Prostate gland (tissue), 2 donors: ENCODE data around the gene PROM1.

ENCODE experiments used
- POLR2AphosphoS5 ChIP-seq: sonication (generic); formaldehyde crosslinking; IDR thresholded peaks from one replicate; pipeline ENCODE4 v1.6.1; 2017; ENCODE audit warnings: antibody characterized with exemption
- TF ChIP-seq, protein P1 (sequence below), 4 experiments: fragments of 200-600 bp in 2 of 4; fragments of 450-650 bp in 2 of 4; sonication (generic) in 2 of 4; IDR thresholded peaks; 1 replicate in 3 of 4; 2 replicates in 1 of 4; pipeline ENCODE4 v1.5.1; 2016 to 2019; ENCODE audit warnings: antibody characterized with exemption in 4 of 4, mild to moderate bottlenecking in 2 of 4, moderate library complexity in 2 of 4

DNA sequence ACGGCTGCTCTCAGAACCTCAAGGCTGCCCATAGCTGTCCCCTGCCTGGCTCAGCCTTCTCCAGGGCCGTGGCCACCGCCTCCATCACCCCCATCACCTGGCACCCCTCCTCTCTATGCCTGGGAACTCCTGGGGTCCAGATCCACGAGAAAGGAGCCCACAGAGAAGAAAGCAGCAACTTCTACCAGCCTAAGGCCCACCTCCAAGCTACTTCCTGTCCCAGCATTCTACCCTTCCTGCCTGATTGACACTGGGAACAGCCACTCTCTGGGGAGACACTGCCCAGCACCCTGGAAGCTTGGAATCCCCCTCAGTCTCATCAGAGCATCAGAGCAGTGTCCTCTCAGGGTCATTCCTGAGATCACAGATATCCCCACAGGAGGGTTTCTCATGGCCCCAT, 36.9 kb upstream of the PROM1 start:
- TF ChIP-seq, protein P1, sequence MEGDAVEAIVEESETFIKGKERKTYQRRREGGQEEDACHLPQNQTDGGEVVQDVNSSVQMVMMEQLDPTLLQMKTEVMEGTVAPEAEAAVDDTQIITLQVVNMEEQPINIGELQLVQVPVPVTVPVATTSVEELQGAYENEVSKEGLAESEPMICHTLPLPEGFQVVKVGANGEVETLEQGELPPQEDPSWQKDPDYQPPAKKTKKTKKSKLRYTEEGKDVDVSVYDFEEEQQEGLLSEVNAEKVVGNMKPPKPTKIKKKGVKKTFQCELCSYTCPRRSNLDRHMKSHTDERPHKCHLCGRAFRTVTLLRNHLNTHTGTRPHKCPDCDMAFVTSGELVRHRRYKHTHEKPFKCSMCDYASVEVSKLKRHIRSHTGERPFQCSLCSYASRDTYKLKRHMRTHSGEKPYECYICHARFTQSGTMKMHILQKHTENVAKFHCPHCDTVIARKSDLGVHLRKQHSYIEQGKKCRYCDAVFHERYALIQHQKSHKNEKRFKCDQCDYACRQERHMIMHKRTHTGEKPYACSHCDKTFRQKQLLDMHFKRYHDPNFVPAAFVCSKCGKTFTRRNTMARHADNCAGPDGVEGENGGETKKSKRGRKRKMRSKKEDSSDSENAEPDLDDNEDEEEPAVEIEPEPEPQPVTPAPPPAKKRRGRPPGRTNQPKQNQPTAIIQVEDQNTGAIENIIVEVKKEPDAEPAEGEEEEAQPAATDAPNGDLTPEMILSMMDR (IDR thresholded peaks at IDR 0.05) = no peak
- TF ChIP-seq POLR2AphosphoS5 = no peak
